ENCODE measurements around the gene IFI44.

IFI44 gene

GRCh38 chr1:78663923-78664322, 14.3 kb downstream of the IFI44 start:
- no peak for TF ChIP-seq CTCF (IDR thresholded peaks at IDR 0.05; ENCODE audit: poor library complexity, severe bottlenecking)
- Histone ChIP-seq H3K4me3 (ENCODE audit: severe bottlenecking) (no peak overlapping the region), H3K27me3 (ENCODE audit: insufficient read depth, poor library complexity, severe bottlenecking) (no peaks in the 10 kb centered on the region), H3K36me3 (ENCODE audit: low read depth) (peaks cover 12% of the 10 kb centered on the region), H3K4me1 (ENCODE audit: insufficient read depth, poor library complexity, severe bottlenecking) (no peaks in the 10 kb centered on the region), H3K9me3 (ENCODE audit: severe bottlenecking) (no peaks in the 10 kb centered on the region), H3K27ac (ENCODE audit: poor library complexity, severe bottlenecking) (no peak overlapping the region)
- DNase-seq (ENCODE audit: low spot score), result no peak
- ATAC-seq (ENCODE audit: low read depth), result no peak

- Histone ChIP-seq H3K27ac (ENCODE audit: poor library complexity, severe bottlenecking) (no peak overlapping the region), H3K4me3 (ENCODE audit: severe bottlenecking) (no peak overlapping the region), H3K36me3 (ENCODE audit: low read depth) (peaks cover 5% of the 10 kb centered on the region; the same call in 1 of the 2 replicates), H3K9me3 (ENCODE audit: severe bottlenecking) (no peaks in the 10 kb centered on the region), H3K27me3 (ENCODE audit: insufficient read depth, poor library complexity, severe bottlenecking) (no peaks in the 10 kb centered on the region), H3K4me1 (ENCODE audit: insufficient read depth, poor library complexity, severe bottlenecking) (no peaks in the 10 kb centered on the region)
- TF ChIP-seq CTCF (IDR thresholded peaks at IDR 0.05; ENCODE audit: poor library complexity, severe bottlenecking), result no peak
- ATAC-seq (ENCODE audit: low read depth) (no peak), DNase-seq (ENCODE audit: low spot score) (no peak)
Measured at GRCh38 chr1:78664763-78665162, 15.1 kb downstream of the IFI44 start.

- no peaks in the 10 kb centered on the region for H3K36me3 ChIP-seq (ENCODE audit: low read depth)
- no peak for TF ChIP-seq CTCF (IDR thresholded peaks at IDR 0.05; ENCODE audit: poor library complexity, severe bottlenecking)
- H3K9me3 ChIP-seq (ENCODE audit: severe bottlenecking), result no peaks in the 10 kb centered on the region
- H3K27ac ChIP-seq (ENCODE audit: poor library complexity, severe bottlenecking), result no peak overlapping the region
- ATAC-seq (ENCODE audit: low read depth) (no peak), DNase-seq (ENCODE audit: low spot score) (no peak)
- no peaks in the 10 kb centered on the region for H3K4me1 ChIP-seq (ENCODE audit: insufficient read depth, poor library complexity, severe bottlenecking)
- H3K27me3 ChIP-seq (ENCODE audit: insufficient read depth, poor library complexity, severe bottlenecking), result no peaks in the 10 kb centered on the region
- H3K4me3 ChIP-seq (ENCODE audit: severe bottlenecking), result no peak overlapping the region
Measured at GRCh38 chr1:78665809-78666208, 16.2 kb downstream of the IFI44 start.

GRCh38 chr1:78667939-78668338, 18.3 kb downstream of the IFI44 start:
- H3K27ac ChIP-seq (ENCODE audit: poor library complexity, severe bottlenecking), result no peak overlapping the region
- no peaks in the 10 kb centered on the region for H3K27me3 ChIP-seq (ENCODE audit: insufficient read depth, poor library complexity, severe bottlenecking)
- no peak for ATAC-seq (ENCODE audit: low read depth)
- no peaks in the 10 kb centered on the region for H3K9me3 ChIP-seq (ENCODE audit: severe bottlenecking)
- TF ChIP-seq CTCF (IDR thresholded peaks at IDR 0.05; ENCODE audit: poor library complexity, severe bottlenecking), result no peak
- DNase-seq (ENCODE audit: low spot score), result no peak
- no peak overlapping the region for H3K4me3 ChIP-seq (ENCODE audit: severe bottlenecking)
- H3K36me3 ChIP-seq (ENCODE audit: low read depth), result no peaks in the 10 kb centered on the region
- no peaks in the 10 kb centered on the region for H3K4me1 ChIP-seq (ENCODE audit: insufficient read depth, poor library complexity, severe bottlenecking)

GRCh38 chr1:78668427-78668826, 18.8 kb downstream of the IFI44 start:
- Histone ChIP-seq H3K27ac (ENCODE audit: poor library complexity, severe bottlenecking) (no peak overlapping the region), H3K9me3 (ENCODE audit: severe bottlenecking) (no peaks in the 10 kb centered on the region), H3K4me1 (ENCODE audit: insufficient read depth, poor library complexity, severe bottlenecking) (no peaks in the 10 kb centered on the region), H3K36me3 (ENCODE audit: low read depth) (no peaks in the 10 kb centered on the region), H3K27me3 (ENCODE audit: insufficient read depth, poor library complexity, severe bottlenecking) (no peaks in the 10 kb centered on the region), H3K4me3 (ENCODE audit: severe bottlenecking) (no peak overlapping the region)
- no peak for ATAC-seq (ENCODE audit: low read depth)
- no peak for DNase-seq (ENCODE audit: low spot score)
- no peak for TF ChIP-seq CTCF (IDR thresholded peaks at IDR 0.05; ENCODE audit: poor library complexity, severe bottlenecking)
